NCI-H2196 treated with DMSO at 0.1 percent for 48 hours (cell line): ENCODE measurements around the gene HLA-DMA.

ENCODE experiments used
- DNase-seq: peaks from one replicate; lab custom pipeline; 2025; ENCODE audit not compliant: unreplicated experiment; lab: John Stamatoyannopoulos, UW

HLA-DMA gene

GRCh38 chr6:32933661-32934085 is 19.2 kb downstream of the HLA-DMA start:
- DNase-seq = peak; percentile 15

- DNase-seq = no peak
These were observed 20.6 kb downstream of the HLA-DMA start for GRCh38 chr6:32932132-32932868.

GRCh38 chr6:32931211-32931610 is 21.7 kb downstream of the HLA-DMA start:
- no peak for DNase-seq

GRCh38 chr6:32922083-32922482 is 30.8 kb downstream of the HLA-DMA start:
- no peak for DNase-seq

GRCh38 chr6:32920715-32921114 is 32.2 kb downstream of the HLA-DMA start:
- DNase-seq = no peak

- DNase-seq = no peak
These were observed 39.9 kb downstream of the HLA-DMA start for GRCh38 chr6:32912951-32913350.

GRCh38 chr6:32908897-32909296 is 44.0 kb downstream of the HLA-DMA start:
- DNase-seq = no peak

- no peak for DNase-seq
These were observed 46.4 kb downstream of the HLA-DMA start for GRCh38 chr6:32906539-32906938.

- no peak for DNase-seq
These were observed 47.8 kb downstream of the HLA-DMA start for GRCh38 chr6:32905078-32905477.

- DNase-seq = no peak
These were observed 48.9 kb downstream of the HLA-DMA start for GRCh38 chr6:32903952-32904351.
